HG02885 (cell line): Measurements from ENCODE around the gene LRRK2.

ENCODE experiments used
- ATAC-seq: cut with Tn5 transposase; IDR thresholded peaks from one replicate; pipeline ENCODE4 v1.9.1; 2021; ENCODE audit warnings: mild to moderate bottlenecking; ENCODE audit not compliant: unreplicated experiment, poor library complexity

LRRK2 gene

GRCh38 chr12:40310211-40310610 lies 85.4 kb downstream of the LRRK2 start:
- no peak for ATAC-seq

- ATAC-seq, result no peak
These were observed 87.4 kb downstream of the LRRK2 start for GRCh38 chr12:40312196-40312595.

- ATAC-seq, result no peak
These were observed 88.3 kb downstream of the LRRK2 start for GRCh38 chr12:40312982-40313576.

- peak; percentile 90 for ATAC-seq
These were observed 89.1 kb downstream of the LRRK2 start for GRCh38 chr12:40313928-40314327.

- ATAC-seq, result no peak
These were observed 90.1 kb downstream of the LRRK2 start for GRCh38 chr12:40314927-40315326.

GRCh38 chr12:40315375-40315774 lies 90.6 kb downstream of the LRRK2 start:
- ATAC-seq, result no peak

- ATAC-seq, result no peak
These were observed 99.5 kb downstream of the LRRK2 start for GRCh38 chr12:40324261-40324660.

- ATAC-seq, result peak; percentile 98
These were observed 100.7 kb downstream of the LRRK2 start for GRCh38 chr12:40325349-40325960.

- ATAC-seq, result no peak
These were observed 102.7 kb downstream of the LRRK2 start for GRCh38 chr12:40327535-40327934.

- no peak for ATAC-seq
These were observed 105.4 kb downstream of the LRRK2 start for GRCh38 chr12:40330180-40330579.

GRCh38 chr12:40331886-40332285 lies 107.1 kb downstream of the LRRK2 start:
- ATAC-seq, result no peak

- peak; percentile 4 for ATAC-seq
These were observed 111.2 kb downstream of the LRRK2 start for GRCh38 chr12:40335991-40336390.

GRCh38 chr12:40336573-40337199 lies 111.9 kb downstream of the LRRK2 start:
- ATAC-seq, result peak; percentile 82

- ATAC-seq, result no peak
These were observed 113.3 kb downstream of the LRRK2 start for GRCh38 chr12:40338071-40338470.

- ATAC-seq, result no peak
These were observed 113.8 kb downstream of the LRRK2 start for GRCh38 chr12:40338621-40339020.

GRCh38 chr12:40342010-40342409 lies 117.2 kb downstream of the LRRK2 start:
- ATAC-seq, result peak; percentile 54

- ATAC-seq, result no peak
These were observed 118.3 kb downstream of the LRRK2 start for GRCh38 chr12:40343124-40343523.

GRCh38 chr12:40344312-40344711 lies 119.5 kb downstream of the LRRK2 start:
- ATAC-seq, result no peak

GRCh38 chr12:40351976-40352375 lies 127.2 kb downstream of the LRRK2 start:
- ATAC-seq, result no peak

GRCh38 chr12:40375076-40375475 lies 150.3 kb downstream of the LRRK2 start:
- ATAC-seq, result peak; percentile 78

- no peak for ATAC-seq
These were observed 151.9 kb downstream of the LRRK2 start for GRCh38 chr12:40376533-40377267.
